SK-N-SH (cell line): ENCODE results near the gene RELN. TPM values are rescaled to one million over a fixed set of nuclear protein-coding genes. Genes with fewer than 3 reads are reported as not detected.

Source experiments
- CTCF ChIA-PET: fragments of 300-600, 350-600 bp; formaldehyde crosslinking; extraction: SDS; loops from one replicate; lab custom pipeline; 2021; lab: Yijun Ruan, JAX
- POLR2A ChIA-PET: fragments of 350-600 bp; sonication (Branson Sonifier 250); formaldehyde crosslinking; extraction: SDS; loops from one replicate; lab custom pipeline; 2020; ENCODE audit warnings: antibody characterized with exemption, inconsistent platforms; lab: Yijun Ruan, JAX
- DNase-seq: peaks from one replicate; pipeline ENCODE4 v3.0.0; 2012
- H2AFZ ChIP-seq: fragments of 200-600 bp; sonication (generic); 2 replicates; pipeline ENCODE4 v1.8.1; 2016; ENCODE audit warnings: antibody characterized with exemption, mild to moderate bottlenecking, low read depth
- H3F3A ChIP-seq: fragments of 200-600 bp; sonication (generic); replicated peaks from 2 replicates; pipeline ENCODE3; 2016; ENCODE audit warnings: antibody characterized with exemption, mild to moderate bottlenecking; ENCODE audit not compliant: insufficient read depth
- H3K27ac ChIP-seq, 2 experiments: fragments of 200-500 bp in 1 of 2; fragments of 200-600 bp in 1 of 2; sonication (Bioruptor generic) in 1 of 2; sonication (generic), shearing (Covaris generic) in 1 of 2; 2 replicates each; pipeline versions ENCODE4 v1.5.1 to v1.6.1; 2014 to 2016; ENCODE audit warnings: low read depth in 2 of 2, inconsistent platforms in 1 of 2, low read length in 1 of 2, mild to moderate bottlenecking in 1 of 2, mixed read lengths in 1 of 2
- H3K27me3 ChIP-seq: fragments of 200-600 bp; sonication (generic), shearing (Covaris generic); 2 replicates; pipeline ENCODE4 v1.6.1; 2016; ENCODE audit warnings: mixed run types; ENCODE audit not compliant: insufficient read depth
- H3K36me3 ChIP-seq, 2 experiments: fragments of 200-500 bp in 1 of 2; fragments of 200-600 bp in 1 of 2; sonication (Bioruptor generic) in 1 of 2; sonication (generic) in 1 of 2; replicated peaks in 1 of 2; 2 replicates each; pipeline versions ENCODE3 to v1.5.1; 2014 to 2016; ENCODE audit warnings: low read length in 1 of 2, mild to moderate bottlenecking in 1 of 2; ENCODE audit not compliant: insufficient read depth in 2 of 2, control insufficient read depth in 1 of 2
- H3K4me1 ChIP-seq, 2 experiments: fragments of 200-500 bp in 1 of 2; fragments of 200-600 bp in 1 of 2; sonication (Bioruptor generic) in 1 of 2; sonication (generic), shearing (Covaris generic) in 1 of 2; 2 replicates each; pipeline versions ENCODE4 v1.5.1 to v1.6.1; 2014 to 2016; ENCODE audit warnings: low read depth in 1 of 2, low read length in 1 of 2, mixed run types in 1 of 2; ENCODE audit not compliant: insufficient read depth in 2 of 2, control insufficient read depth in 1 of 2
- H3K4me2 ChIP-seq: fragments of 200-600 bp; sonication (generic), shearing (Covaris generic); 2 replicates; pipeline ENCODE4 v1.6.1; 2017; ENCODE audit warnings: mixed run types
- H3K4me3 ChIP-seq, 2 experiments: fragments of 200-500 bp in 1 of 2; fragments of 200-600 bp in 1 of 2; sonication (Bioruptor generic) in 1 of 2; sonication (generic), shearing (Covaris generic) in 1 of 2; 2 replicates each; pipeline versions ENCODE4 v1.5.1 to v1.8.1; 2014 to 2016; ENCODE audit warnings: low read depth in 2 of 2, inconsistent platforms in 1 of 2, low read length in 1 of 2, mild to moderate bottlenecking in 1 of 2, mixed read lengths in 1 of 2, moderate library complexity in 1 of 2
- H3K79me2 ChIP-seq: fragments of 200-600 bp; sonication (generic); 2 replicates; pipeline ENCODE4 v1.8.1; 2017; ENCODE audit warnings: mild to moderate bottlenecking; ENCODE audit not compliant: insufficient read depth
- H3K9ac ChIP-seq: fragments of 200-600 bp; sonication (generic); 2 replicates; pipeline ENCODE4 v1.6.1; 2017; ENCODE audit warnings: mixed run types
- H3K9me2 ChIP-seq: fragments of 200-600 bp; sonication (generic); 2 replicates; pipeline ENCODE4 v1.6.1; 2017; ENCODE audit warnings: mixed run types
- H3K9me3 ChIP-seq: fragments of 200-600 bp; sonication (generic); 2 replicates; pipeline ENCODE4 v1.6.1; 2017; ENCODE audit warnings: mixed run types, mild to moderate bottlenecking, moderate library complexity
- H4K20me1 ChIP-seq: fragments of 200-600 bp; sonication (generic); 2 replicates; pipeline ENCODE4 v1.6.1; 2017; ENCODE audit warnings: mild to moderate bottlenecking, mixed run types; ENCODE audit not compliant: insufficient read depth
- CHD2 ChIP-seq: fragments of 150-350 bp; IDR thresholded peaks from 2 replicates; pipeline ENCODE4 v1.6.1; 2018; ENCODE audit warnings: low read length; ENCODE audit not compliant: partially characterized antibody
- ELF1 ChIP-seq: IDR thresholded peaks from 2 replicates; pipeline ENCODE4 v1.4.0; 2012
- EZH2phosphoT487 ChIP-seq: fragments of 200-600 bp; sonication (generic); IDR thresholded peaks from 2 replicates; pipeline ENCODE4 v1.6.1; 2017; ENCODE audit warnings: low read depth, mixed run types, mild to moderate bottlenecking, antibody characterized with exemption, moderate library complexity, borderline replicate concordance
- FOXJ3 ChIP-seq: sonication (generic); formaldehyde crosslinking; IDR thresholded peaks from 2 replicates; pipeline ENCODE4 v1.5.1; 2020; ENCODE audit warnings: mild to moderate bottlenecking, missing genetic modification reagents
- FOXM1 ChIP-seq: IDR thresholded peaks from 2 replicates; pipeline ENCODE4 v1.4.0; 2012; ENCODE audit warnings: low read depth, mild to moderate bottlenecking
- GABPA ChIP-seq: IDR thresholded peaks from 2 replicates; pipeline ENCODE4 v1.4.0; 2012; ENCODE audit warnings: low read depth, mild to moderate bottlenecking
- GATA2 ChIP-seq: sonication (generic); formaldehyde crosslinking; IDR thresholded peaks from 2 replicates; pipeline ENCODE4 v1.5.0; 2020; ENCODE audit warnings: mild to moderate bottlenecking, missing genetic modification reagents
- IRF3 ChIP-seq: fragments of 150-350 bp; IDR thresholded peaks from 2 replicates; pipeline ENCODE4 v1.6.1; 2016; ENCODE audit warnings: mild to moderate bottlenecking, low read depth, low read length
- JUND ChIP-seq: IDR thresholded peaks from 2 replicates; pipeline ENCODE4 v1.4.0; 2012
- MXI1 ChIP-seq: IDR thresholded peaks from 2 replicates; pipeline ENCODE4 v1.6.1; 2012; ENCODE audit warnings: mild to moderate bottlenecking, low read depth, low read length, improper control_type of control experiment
- NRF1 ChIP-seq: IDR thresholded peaks from 2 replicates; pipeline ENCODE4 v1.6.1; 2012; ENCODE audit warnings: low read depth, mild to moderate bottlenecking, low read length
- RAD21 ChIP-seq: IDR thresholded peaks from 2 replicates; pipeline ENCODE4 v1.6.1; 2012; ENCODE audit warnings: mild to moderate bottlenecking, low read length
- RXRA ChIP-seq: IDR thresholded peaks from 2 replicates; pipeline ENCODE4 v1.4.0; 2012; ENCODE audit warnings: low read depth, mild to moderate bottlenecking, borderline replicate concordance
- SMC3 ChIP-seq: IDR thresholded peaks from 2 replicates; pipeline ENCODE4 v1.6.1; 2012; ENCODE audit warnings: low read depth, low read length, improper control_type of control experiment
- TAF1 ChIP-seq: IDR thresholded peaks from 2 replicates; pipeline ENCODE4 v1.6.1; 2012; ENCODE audit warnings: low read depth, mild to moderate bottlenecking, low read length, moderate library complexity, borderline replicate concordance
- TCF12 ChIP-seq: IDR thresholded peaks from 2 replicates; pipeline ENCODE4 v1.4.0; 2012
- TEAD4 ChIP-seq: IDR thresholded peaks from 2 replicates; pipeline ENCODE4 v1.4.0; 2012; ENCODE audit warnings: mild to moderate bottlenecking, borderline replicate concordance; ENCODE audit not compliant: insufficient read depth
- YY1 ChIP-seq: IDR thresholded peaks from 2 replicates; pipeline ENCODE4 v1.4.0; 2012; ENCODE audit warnings: low read depth, mild to moderate bottlenecking
- WGBS: methylation state at CpG from one replicate; pipeline ENCODE4 v1.1.6; 2017; ENCODE audit warnings: low lambda C conversion rate; 5-methylcytosine and 5-hydroxymethylcytosine counted together
- polyA plus RNA-seq, 3 experiments: library from polyadenylated mRNA; depleted of rRNA; stranded (reverse); fragments of >200 nt; gene quantifications; 2 replicates each; pipeline ENCODE4 v1.2.3, GENCODE V29; 2012
- TF ChIP-seq, protein P1 (sequence below): IDR thresholded peaks from 2 replicates; pipeline ENCODE4 v1.4.0; 2012; ENCODE audit warnings: low read depth, borderline replicate concordance
- TF ChIP-seq, protein P2 (sequence below): IDR thresholded peaks from 2 replicates; pipeline ENCODE4 v1.4.0; 2012; ENCODE audit warnings: low read depth

Gene RELN
- polyA plus RNA-seq, 1 of the 3 experiments (the other 2 are of a cell fraction) = 0.02 TPM

DNA sequence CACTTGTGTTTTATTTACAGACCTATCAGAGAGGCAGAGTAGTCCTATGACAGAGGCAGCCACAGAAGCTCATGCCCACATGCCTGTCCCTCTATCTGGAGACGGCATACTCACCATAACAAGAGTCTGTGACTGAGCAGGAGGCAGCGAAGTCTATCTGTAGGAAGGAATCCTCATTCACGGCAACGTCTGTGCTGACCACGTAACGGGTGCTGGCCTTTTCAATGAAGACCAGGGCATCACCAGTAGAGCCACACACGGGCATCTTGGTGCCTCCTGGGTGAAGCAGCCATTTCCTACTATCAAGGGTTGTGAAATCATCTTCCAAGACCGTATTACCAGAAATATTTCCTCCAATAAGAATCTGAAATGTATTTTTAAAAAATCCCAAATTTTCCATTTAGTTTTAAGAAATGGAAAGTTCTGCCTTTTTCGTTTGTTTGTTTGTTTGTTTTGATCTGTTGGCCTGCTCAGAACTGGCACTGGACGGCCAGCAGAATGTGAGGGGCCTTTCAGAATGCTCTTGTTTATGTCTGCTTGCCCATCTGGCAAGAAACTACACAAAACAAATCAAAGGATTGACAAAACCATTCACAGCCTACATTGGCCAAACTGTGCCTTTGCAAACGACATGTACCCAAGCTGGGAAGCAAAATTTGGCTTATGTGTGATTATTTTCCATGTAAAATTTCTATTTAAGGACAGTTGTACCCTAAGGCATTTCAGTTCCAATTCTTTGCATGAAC lies 450.3 kb downstream of the RELN start:
- Histone ChIP-seq H3K9me3 (no peaks in the 10 kb centered on the region), H2AFZ (no peak overlapping the region), H3K27me3 (no peaks in the 10 kb centered on the region), H3K9ac (no peak overlapping the region), H3K4me1 (peaks cover 0 to 8% of the 10 kb centered on the region in 2 experiments; a peak in 2 of 4 replicates), H3K79me2 (no peaks in the 10 kb centered on the region), H3K9me2 (no peaks in the 10 kb centered on the region), H3K36me3 (no peaks in the 10 kb centered on the region), H3K4me3 (no peak overlapping the region), H3F3A (no peaks in the 10 kb centered on the region)
- DNase-seq = no peak
- WGBS = 37% methylated on average over 11 of the region's 11 CpGs
- ChIA-PET POLR2A (no interaction called here), CTCF (interaction anchor here (0.7 to 1.0 kb wide), 2 partner anchors 15 to 92 kb away, joined by 3 read pairs; no protein-coding TSS in a partner anchor)
- TF ChIP-seq RXRA (no peak), IRF3 (no peak), FOXM1 (no peak), GATA2 (CRISPR knock-in tag) (no peak), MXI1 (no peak), NRF1 (no peak), SMC3 (no peak), TEAD4 (no peak), CHD2 (no peak), FOXJ3 (CRISPR knock-in tag) (no peak)
- TF ChIP-seq, protein P1, sequence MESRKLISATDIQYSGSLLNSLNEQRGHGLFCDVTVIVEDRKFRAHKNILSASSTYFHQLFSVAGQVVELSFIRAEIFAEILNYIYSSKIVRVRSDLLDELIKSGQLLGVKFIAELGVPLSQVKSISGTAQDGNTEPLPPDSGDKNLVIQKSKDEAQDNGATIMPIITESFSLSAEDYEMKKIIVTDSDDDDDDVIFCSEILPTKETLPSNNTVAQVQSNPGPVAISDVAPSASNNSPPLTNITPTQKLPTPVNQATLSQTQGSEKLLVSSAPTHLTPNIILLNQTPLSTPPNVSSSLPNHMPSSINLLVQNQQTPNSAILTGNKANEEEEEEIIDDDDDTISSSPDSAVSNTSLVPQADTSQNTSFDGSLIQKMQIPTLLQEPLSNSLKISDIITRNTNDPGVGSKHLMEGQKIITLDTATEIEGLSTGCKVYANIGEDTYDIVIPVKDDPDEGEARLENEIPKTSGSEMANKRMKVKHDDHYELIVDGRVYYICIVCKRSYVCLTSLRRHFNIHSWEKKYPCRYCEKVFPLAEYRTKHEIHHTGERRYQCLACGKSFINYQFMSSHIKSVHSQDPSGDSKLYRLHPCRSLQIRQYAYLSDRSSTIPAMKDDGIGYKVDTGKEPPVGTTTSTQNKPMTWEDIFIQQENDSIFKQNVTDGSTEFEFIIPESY = no peak
- TF ChIP-seq, all 33 proteins: peak for 0
- H4K20me1 ChIP-seq = no peaks in the 10 kb centered on the region
- H3K27ac ChIP-seq = no peak overlapping the region
- H3K4me2 ChIP-seq = no peak overlapping the region

- CTCF ChIA-PET = interaction anchor here (0.9 to 2.4 kb wide), 6 partner anchors 8 to 1315 kb away, joined by 3 to 13 read pairs (median 4); partner anchors contain the start of gene SLC26A5
- Histone ChIP-seq H3K4me3 (no peak overlapping the region), H3F3A (no peaks in the 10 kb centered on the region), H3K36me3 (no peaks in the 10 kb centered on the region), H2AFZ (no peak overlapping the region), H4K20me1 (no peaks in the 10 kb centered on the region), H3K9me3 (no peaks in the 10 kb centered on the region), H3K27me3 (no peaks in the 10 kb centered on the region), H3K4me1 (no peaks in the 10 kb centered on the region; a peak in 1 of 4 replicates), H3K4me2 (no peak overlapping the region), H3K79me2 (no peaks in the 10 kb centered on the region), H3K27ac (no peak overlapping the region), H3K9ac (no peak overlapping the region), H3K9me2 (no peaks in the 10 kb centered on the region)
- WGBS = 39% methylated on average over 4 of the region's 4 CpGs
- POLR2A ChIA-PET = no interaction called here
- DNase-seq = no peak
- TF ChIP-seq JUND (no peak), RAD21 (no peak), YY1 (no peak), FOXM1 (no peak), TCF12 (no peak), EZH2phosphoT487 (no peak), NRF1 (no peak), TEAD4 (no peak), GABPA (no peak), TAF1 (no peak), RXRA (no peak), ELF1 (no peak)
- TF ChIP-seq, protein P1 = no peak
- TF ChIP-seq, protein P2, sequence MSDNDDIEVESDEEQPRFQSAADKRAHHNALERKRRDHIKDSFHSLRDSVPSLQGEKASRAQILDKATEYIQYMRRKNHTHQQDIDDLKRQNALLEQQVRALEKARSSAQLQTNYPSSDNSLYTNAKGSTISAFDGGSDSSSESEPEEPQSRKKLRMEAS = no peak
These were observed 455.7 kb downstream of the RELN start for GRCh38 chr7:103533761-103534160.
